ENCODE results near the gene ATRNL1.

GRCh38 chr10:115417585-115418265 is 324.6 kb downstream of the ATRNL1 start:
- TF ChIP-seq, protein P1, sequence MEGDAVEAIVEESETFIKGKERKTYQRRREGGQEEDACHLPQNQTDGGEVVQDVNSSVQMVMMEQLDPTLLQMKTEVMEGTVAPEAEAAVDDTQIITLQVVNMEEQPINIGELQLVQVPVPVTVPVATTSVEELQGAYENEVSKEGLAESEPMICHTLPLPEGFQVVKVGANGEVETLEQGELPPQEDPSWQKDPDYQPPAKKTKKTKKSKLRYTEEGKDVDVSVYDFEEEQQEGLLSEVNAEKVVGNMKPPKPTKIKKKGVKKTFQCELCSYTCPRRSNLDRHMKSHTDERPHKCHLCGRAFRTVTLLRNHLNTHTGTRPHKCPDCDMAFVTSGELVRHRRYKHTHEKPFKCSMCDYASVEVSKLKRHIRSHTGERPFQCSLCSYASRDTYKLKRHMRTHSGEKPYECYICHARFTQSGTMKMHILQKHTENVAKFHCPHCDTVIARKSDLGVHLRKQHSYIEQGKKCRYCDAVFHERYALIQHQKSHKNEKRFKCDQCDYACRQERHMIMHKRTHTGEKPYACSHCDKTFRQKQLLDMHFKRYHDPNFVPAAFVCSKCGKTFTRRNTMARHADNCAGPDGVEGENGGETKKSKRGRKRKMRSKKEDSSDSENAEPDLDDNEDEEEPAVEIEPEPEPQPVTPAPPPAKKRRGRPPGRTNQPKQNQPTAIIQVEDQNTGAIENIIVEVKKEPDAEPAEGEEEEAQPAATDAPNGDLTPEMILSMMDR (IDR thresholded peaks at IDR 0.05; ENCODE audit: control extremely low read depth in 1 of 3, insufficient read depth in 1 of 3, low read depth in 1 of 3, low read length in 3 of 3), result peak; percentile 61 to 93 (median 90)
- peak; percentile 95 to 98 for TF ChIP-seq RAD21 (IDR thresholded peaks at IDR 0.05 in 1 of 2, conservative IDR thresholded peaks at IDR 0.05 in 1 of 2; ENCODE audit: low read depth in 2 of 2, low read length in 2 of 2)
- TF ChIP-seq HDAC6 (IDR thresholded peaks at IDR 0.05; ENCODE audit: low read depth, low read length), result no peak
- no peak for TF ChIP-seq EP300 (IDR thresholded peaks at IDR 0.05; ENCODE audit: borderline replicate concordance in 1 of 2, low read depth in 2 of 2, low read length in 2 of 2)
- TF ChIP-seq CREB1 (IDR thresholded peaks at IDR 0.05), result 0 out of 2 replicates have a peak, but pooled peaks have one; percentile 20
- TF ChIP-seq GABPA (IDR thresholded peaks at IDR 0.05; ENCODE audit: borderline replicate concordance, insufficient read depth, low read length), result no peak
- no peak for TF ChIP-seq POLR2AphosphoS5 (IDR thresholded peaks at IDR 0.05; ENCODE audit: low read depth, low read length)
- no peak for TF ChIP-seq ATF2 (IDR thresholded peaks at IDR 0.05; ENCODE audit: low read length)
- no peak for TF ChIP-seq MAX (IDR thresholded peaks at IDR 0.05)

Measured in H1 (cell line).